Astrocyte of the spinal cord (primary cell): ENCODE data around the gene DRAXIN.
"Not testable (repeated sequence)": the region's sequence is repeated elsewhere in the genome, so short reads cannot be mapped to it uniquely, and the experiment has no call there.

ENCODE experiments used
- DNase-seq: peaks from one replicate; pipeline ENCODE4 v3.0.0; 2011; ENCODE audit warnings: low read depth, low spot score
- H3K4me3 ChIP-seq: 2 replicates; pipeline ENCODE4 v1.5.1; 2011; ENCODE audit warnings: low read depth, mild to moderate bottlenecking, low read length, moderate library complexity
- CTCF ChIP-seq: IDR thresholded peaks from 2 replicates; pipeline ENCODE4 v1.5.1; 2012; ENCODE audit warnings: low read depth, mild to moderate bottlenecking, low read length, inconsistent platforms
- in situ Hi-C: cut with HindIII; loops from 2 replicates; pipeline ENCODE4 v1.10.0; 2017; ENCODE audit warnings: low sequenced_read_pairs

Gene DRAXIN, protein sequence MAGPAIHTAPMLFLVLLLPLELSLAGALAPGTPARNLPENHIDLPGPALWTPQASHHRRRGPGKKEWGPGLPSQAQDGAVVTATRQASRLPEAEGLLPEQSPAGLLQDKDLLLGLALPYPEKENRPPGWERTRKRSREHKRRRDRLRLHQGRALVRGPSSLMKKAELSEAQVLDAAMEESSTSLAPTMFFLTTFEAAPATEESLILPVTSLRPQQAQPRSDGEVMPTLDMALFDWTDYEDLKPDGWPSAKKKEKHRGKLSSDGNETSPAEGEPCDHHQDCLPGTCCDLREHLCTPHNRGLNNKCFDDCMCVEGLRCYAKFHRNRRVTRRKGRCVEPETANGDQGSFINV

GRCh38 chr1:11691302-11691914 is at the start of gene DRAXIN:
Gene DRAXIN, plus strand, starts transcription at chr1:11691710. Its CDS starts 14,549 bp downstream, at chr1:11706259.
- H3K4me3 ChIP-seq: no peak within 1 kb of the TSS
- TF ChIP-seq CTCF: no peak
- no peak for DNase-seq
- in situ Hi-C loops: no loop called here

DNA sequence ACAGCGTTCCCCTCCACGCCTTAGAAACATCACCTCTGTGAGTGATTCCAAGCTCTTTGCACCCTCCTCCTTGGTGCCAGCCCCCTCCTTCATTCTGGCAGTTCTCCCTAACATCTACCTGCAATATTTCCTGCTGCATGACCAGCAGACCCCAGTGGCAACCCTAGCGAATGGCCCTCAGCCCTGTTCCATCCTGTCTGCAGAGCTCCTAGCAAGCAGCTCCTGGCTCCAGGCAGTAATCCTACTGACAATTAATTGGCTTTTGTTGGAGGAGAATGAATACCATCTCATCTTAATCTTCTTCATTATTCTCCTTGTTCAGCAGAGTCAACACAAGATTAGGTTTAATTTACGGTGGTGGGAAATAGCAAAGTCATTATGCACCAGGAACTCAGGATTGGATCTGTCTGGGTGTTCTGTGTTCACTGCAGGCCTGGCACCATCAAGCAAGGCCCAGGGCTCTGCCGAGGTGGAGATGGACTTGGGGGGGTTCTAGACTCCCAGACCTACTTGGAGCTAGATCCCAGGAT is 49.7 kb upstream of the DRAXIN start:
- no peak for DNase-seq
- in situ Hi-C loops: no loop called here
- TF ChIP-seq CTCF: no peak
- H3K4me3 ChIP-seq: no peak overlapping the region

DNA sequence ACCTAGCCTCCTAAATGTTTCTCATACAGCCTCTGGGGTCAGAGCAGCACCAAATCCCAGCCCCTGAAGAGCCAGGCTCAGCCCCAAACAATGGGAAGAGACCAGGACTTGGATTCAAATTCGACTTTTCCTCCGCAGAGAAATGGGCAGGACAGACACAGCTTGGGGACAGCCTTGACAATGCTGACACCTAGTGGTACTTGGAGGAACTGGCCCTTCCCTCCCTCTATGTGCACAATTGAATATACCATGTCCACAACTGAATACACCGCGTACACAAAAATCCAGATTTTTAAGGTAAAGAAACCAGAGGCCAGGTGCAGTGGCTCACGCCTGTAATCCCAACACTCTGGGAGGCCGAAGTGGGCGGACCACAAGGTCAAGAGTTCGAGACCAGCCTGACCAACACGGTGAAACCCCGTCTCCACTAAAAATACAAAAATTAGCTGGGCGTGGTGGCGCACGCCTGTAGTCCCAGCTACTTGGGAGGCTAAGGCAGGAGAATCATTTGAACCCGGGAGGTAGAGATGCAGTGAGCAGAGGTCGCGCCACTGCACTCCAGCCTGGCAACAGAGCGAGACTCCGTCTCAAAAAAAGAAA is 49.0 kb upstream of the DRAXIN start:
- peak; percentile 46 for DNase-seq
- in situ Hi-C loops: not testable (repeated sequence)

GRCh38 chr1:11643782-11644181 is 47.7 kb upstream of the DRAXIN start:
- no peak for TF ChIP-seq CTCF
- DNase-seq: no peak
- in situ Hi-C loops: no loop called here
- no peak overlapping the region for H3K4me3 ChIP-seq

More for the DNA sequence above, 49.0 kb upstream of the DRAXIN start:
- H3K4me3 ChIP-seq: not testable (repeated sequence)
- TF ChIP-seq CTCF: peak; percentile 98

DNA sequence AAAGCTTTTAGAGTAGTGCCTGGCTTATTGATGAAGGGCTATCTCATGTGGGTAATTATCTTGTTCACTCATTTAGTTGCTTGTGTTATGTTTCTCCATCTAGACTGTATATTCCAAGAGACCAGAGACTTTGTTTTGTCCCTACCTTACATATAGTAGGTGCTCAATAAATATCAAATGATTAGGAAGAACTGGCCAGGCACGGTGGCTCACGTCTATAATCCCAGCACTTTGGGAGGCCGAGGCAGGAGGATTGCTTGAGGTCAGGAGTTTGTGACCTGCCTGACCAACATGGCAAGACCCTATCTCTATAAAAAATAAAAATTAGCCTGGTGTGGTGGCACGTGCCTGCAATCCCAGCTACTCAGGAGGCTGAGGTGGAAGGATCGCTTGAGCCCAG is 46.2 kb upstream of the DRAXIN start:
- H3K4me3 ChIP-seq: no peak overlapping the region
- in situ Hi-C loops: no loop called here
- DNase-seq: no peak
- TF ChIP-seq CTCF: no peak

GRCh38 chr1:11645670-11646265 is 45.7 kb upstream of the DRAXIN start:
- peak; percentile 91 for TF ChIP-seq CTCF
- DNase-seq: peak; percentile 64

More at GRCh38 chr1:11645670-11646265, 45.7 kb upstream of the DRAXIN start:
- no peak overlapping the region for H3K4me3 ChIP-seq
- in situ Hi-C loops: no loop called here
